Pulmonary artery endothelial cell (primary cell): Measurements from ENCODE around the gene RNF146. TPM values are rescaled to one million over a fixed set of nuclear protein-coding genes. Genes with fewer than 3 reads are reported as not detected.
A peak's percentile ranks its signal among the peaks of the same experiment; 100 is the strongest.
"Not testable (repeated sequence)": the region's sequence is repeated elsewhere in the genome, so short reads cannot be mapped to it uniquely, and the experiment has no call there.

Source experiments
- DNase-seq: peaks from one replicate; pipeline ENCODE4 v3.0.0-alpha.2; 2011; ENCODE audit warnings: low read depth, low spot score
- total RNA-seq: library from RNA; depleted of rRNA; stranded (reverse); fragments of >200 nt; gene quantifications from 2 replicates; pipeline ENCODE4 v1.2.3, GENCODE V29; 2014

Gene RNF146
- total RNA-seq: 41.9 and 43.5 TPM in 2 replicates

DNA sequence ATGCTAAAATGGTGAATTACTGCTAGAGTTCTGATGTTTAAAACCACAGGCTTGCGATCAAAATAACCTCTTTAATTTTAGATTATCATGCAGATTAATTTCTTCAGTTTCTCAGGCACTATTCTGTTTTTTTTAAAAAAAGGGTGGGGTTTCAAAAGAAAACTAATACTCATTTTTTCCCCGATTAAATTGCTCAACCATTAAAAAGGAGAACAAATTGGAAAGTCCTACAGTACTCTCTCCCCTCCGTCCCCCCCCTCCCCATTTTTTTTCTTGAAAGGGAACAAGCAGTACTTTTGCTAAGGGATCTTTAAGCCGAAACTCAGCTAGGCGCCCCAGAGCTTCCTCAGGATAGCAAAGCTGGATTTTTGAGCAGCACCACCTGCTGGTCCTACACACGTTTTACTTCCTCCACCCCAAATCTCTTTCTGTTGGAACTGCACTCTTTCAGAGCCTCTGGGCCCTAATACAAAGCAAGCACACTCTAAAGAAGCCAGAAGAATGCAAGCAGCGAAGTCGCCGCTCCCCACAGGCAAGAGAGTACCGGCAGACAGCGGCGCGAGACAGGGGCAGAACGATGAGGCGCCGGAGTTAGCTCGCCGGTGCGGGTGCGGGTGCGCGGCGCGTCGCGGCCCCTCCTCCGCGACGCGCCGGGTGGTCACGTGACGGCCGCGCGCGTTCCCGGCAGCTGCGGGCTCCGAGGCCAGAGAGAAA lies at the start of gene RNF146:
TSS of gene RNF146 (plus strand) at position 687 of the 714 bp plus-strand sequence. CDS start 13,475 bp downstream, outside the sequence.
- peak; percentile 58 for DNase-seq

- DNase-seq: no peak
Measured at GRCh38 chr6:127219869-127220268, 46.8 kb upstream of the RNF146 start.

GRCh38 chr6:127221201-127221600 lies 45.5 kb upstream of the RNF146 start:
- DNase-seq: no peak

DNA sequence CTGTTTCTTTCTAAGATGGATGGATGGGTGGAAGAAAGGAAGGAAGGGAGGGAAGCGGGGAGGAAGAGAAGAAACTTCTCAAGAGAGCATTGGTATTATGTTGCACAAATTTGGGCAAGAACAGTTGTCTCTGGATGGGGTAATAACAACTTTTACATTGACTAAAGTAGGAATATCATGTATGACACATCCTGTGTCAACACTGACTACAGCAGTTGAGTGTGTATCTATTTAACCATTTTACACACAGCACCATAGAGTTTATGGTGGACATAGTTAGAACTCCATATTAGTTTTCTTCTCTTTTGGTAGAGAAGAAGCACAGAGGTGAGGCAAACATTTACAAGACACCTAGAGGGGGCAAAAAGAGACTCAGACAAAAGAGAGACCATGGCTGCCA lies 44.2 kb upstream of the RNF146 start:
- no peak for DNase-seq

- DNase-seq: no peak
Measured at GRCh38 chr6:127225497-127225896, 41.2 kb upstream of the RNF146 start.

DNA sequence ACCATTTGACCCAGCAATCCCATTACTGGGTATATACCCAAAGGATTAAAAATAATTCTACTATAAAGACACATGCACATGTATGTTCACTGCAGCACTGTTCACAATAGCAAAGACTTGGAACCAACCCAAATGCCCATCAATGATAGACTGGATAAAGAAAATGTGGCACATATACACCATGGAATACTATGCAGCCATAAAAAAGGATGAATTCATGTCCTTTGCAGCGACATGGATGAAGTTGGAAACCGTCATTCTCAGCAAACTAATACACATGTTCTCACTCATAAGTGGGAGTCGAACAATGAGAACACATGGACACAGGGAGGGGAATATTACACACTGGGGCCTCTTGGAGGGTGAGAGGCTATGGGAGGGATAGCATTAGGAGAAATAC lies 32.8 kb upstream of the RNF146 start:
- DNase-seq: not testable (repeated sequence)

GRCh38 chr6:127243501-127243900 lies 23.2 kb upstream of the RNF146 start:
- no peak for DNase-seq

DNA sequence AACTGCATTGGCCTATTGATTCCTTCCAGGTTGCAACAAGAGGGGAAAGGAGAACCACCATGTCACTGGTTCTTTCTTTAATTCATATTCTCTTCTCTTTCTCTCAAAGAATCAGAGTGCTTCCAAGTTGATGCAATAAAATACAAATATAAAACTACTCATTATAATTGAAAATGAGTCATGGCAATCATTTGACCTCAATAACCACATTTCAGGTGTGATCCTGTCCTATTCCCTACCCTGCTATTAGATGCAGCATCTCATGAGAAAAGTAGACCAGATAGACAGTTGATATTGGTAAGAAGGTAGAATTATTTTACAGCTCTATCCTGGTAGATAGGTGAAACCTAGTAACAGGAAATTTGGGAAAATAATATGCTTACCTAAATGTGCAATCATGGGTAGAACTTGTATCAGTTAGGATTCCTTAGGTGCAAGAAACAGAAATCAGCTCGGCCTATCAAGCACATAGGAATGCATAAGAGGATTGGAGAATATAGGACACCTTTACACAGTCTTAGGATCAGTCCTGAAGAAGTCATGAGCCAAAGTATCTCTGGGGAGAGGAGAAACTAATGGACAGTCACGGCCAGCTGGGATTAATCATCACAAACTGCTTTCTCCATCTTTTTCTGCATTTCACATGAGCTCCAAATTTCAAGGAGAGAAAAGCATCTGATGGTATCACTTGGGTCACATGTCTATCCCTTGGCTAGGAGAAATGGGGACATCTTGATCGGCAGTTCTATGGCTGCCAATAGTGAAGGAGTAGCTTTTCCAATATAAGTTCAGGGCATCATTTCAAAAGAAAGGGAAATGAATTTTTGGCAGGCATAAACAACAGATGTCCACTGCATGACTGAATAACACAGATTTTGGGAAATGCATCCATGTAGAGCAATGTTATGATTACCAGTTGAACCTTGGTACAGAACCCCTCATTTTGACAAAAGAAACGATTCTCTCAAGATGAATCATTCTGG lies 19.3 kb upstream of the RNF146 start:
- no peak for DNase-seq

DNA sequence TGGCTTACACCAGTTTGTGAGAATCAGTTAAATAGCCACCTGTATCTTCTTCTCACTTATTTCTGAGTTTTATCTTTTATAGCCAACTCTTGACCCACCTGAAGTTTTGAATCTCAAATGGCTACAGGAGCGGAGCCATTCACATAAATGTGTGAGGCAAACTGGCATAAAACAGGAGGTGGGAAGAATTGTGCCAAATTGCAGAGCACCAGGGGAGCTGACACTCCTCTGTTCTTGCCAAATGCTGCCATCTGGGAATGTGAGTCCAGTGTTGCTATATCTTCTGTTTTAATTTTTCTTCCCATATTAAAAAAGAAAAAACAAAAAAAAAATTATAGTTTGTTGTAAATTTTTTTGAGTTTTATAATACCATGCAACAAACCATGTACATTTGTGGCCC lies 17.0 kb upstream of the RNF146 start:
- DNase-seq: no peak

- no peak for DNase-seq
Measured at GRCh38 chr6:127255286-127255685, 11.4 kb upstream of the RNF146 start.

DNA sequence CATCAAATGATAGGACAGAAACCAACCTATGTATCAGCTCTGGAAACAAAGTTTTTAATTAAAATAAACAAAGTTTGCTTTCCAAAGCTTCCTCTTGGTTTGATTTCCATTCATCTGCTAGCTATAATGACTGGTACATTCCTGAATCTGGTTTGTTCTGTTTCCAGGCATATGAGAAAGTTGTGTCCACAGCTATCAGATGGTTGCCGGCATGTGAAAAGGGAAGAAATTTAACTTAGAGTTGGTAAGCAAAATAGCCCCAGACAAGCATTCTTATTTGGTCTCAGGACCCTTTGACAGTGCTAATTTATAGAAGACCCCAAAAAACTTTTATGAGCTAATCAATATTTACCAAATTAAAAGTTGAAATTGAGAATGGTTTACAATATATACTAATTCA lies 3.8 kb upstream of the RNF146 start:
- no peak for DNase-seq

DNA sequence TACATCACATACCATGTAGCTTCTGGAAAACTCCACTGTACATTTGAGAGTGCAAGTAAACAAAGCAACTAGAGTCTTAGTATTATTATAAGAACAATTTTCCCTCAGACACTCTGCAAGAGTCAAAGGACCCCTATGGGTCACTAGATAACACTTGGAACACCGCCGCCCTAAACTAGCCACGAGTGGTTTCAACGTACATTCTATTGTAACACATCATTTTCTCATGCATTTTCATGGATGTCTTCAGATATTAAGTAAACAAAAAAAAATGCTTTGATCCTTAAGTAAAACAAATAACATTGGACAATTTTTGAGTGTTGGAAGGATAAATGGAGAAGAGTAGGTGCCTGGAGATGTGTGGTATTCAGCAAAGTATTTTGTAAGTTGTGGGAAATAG lies 3.2 kb upstream of the RNF146 start:
- DNase-seq: no peak

- no peak for DNase-seq
Measured at GRCh38 chr6:127266892-127267645, 405 bp downstream of the RNF146 start.

DNA sequence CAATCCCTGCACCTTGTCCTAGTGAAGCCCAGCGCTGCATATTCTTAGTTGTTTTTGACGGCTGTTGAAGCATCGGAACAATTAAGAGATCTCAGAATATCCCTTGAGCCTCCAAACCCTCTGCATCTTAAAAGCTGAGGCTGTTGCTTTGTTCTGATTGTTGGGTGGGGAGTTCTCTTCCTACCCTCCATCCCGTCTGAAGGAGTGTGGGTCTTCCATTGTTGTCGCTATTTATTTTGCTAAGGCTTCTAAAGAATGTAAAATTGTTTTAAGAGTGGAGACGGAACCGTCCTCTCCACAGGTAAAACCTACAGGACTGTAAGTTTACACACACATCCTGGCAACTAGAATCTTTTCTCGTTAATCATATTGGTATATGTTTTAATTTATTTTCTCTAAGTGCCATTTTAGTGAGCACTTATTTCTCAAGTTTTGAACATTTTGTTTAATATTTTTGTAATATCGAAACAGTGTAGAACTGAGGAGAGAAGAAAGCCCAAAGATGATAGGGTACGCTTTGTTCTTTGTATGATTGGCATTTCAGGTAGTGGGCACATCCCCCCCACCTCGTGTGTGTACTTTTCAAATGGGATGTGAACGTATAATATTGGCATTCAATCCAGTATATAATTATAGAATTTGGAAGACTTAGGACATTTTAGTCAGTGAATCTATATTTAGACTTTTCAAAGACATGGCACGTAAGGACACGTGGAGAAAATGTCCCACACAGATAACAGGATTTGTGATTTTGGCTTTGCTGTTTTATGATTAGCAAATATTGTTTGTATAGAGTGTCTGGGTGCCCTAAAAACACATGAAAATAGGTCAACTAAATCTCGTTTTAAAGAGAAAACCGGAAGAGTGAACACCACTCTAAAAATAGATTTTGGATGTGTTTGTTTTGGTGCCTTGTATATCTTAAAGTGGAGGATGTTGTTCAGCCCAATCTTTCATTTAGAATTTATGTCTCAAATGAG lies 1.3 kb downstream of the RNF146 start:
- no peak for DNase-seq

- DNase-seq: no peak
Measured at GRCh38 chr6:127272576-127272975, 5.9 kb downstream of the RNF146 start.

GRCh38 chr6:127273499-127273898 lies 6.8 kb downstream of the RNF146 start:
- DNase-seq: no peak

GRCh38 chr6:127276331-127276730 lies 9.7 kb downstream of the RNF146 start:
- no peak for DNase-seq

- DNase-seq: no peak
Measured at GRCh38 chr6:127277878-127278843, 11.5 kb downstream of the RNF146 start.

- no peak for DNase-seq
Measured at GRCh38 chr6:127279815-127280214, 13.2 kb downstream of the RNF146 start.
